ENCODE measurements around the gene PLLP.
A peak's percentile ranks its signal among the peaks of the same experiment; 100 is the strongest.

Gene PLLP

GRCh38 chr16:57284209-57284951 is at the start of gene PLLP:
Gene PLLP (minus strand): TSS chr16:57284672. CDS start chr16:57284540, 132 bp downstream.
- peak; percentile 33 for DNase-seq (ENCODE audit: low read depth)

GRCh38 chr16:57333402-57333801 is 48.9 kb upstream of the PLLP start:
- DNase-seq (ENCODE audit: low read depth) = no peak

- no peak for DNase-seq (ENCODE audit: low read depth)
These were observed 46.9 kb upstream of the PLLP start for GRCh38 chr16:57331355-57331754.

- no peak for DNase-seq (ENCODE audit: low read depth)
These were observed 45.4 kb upstream of the PLLP start for GRCh38 chr16:57329718-57330327.

- no peak for DNase-seq (ENCODE audit: low read depth)
These were observed 41.0 kb upstream of the PLLP start for GRCh38 chr16:57325458-57325857.

GRCh38 chr16:57324749-57325148 is 40.3 kb upstream of the PLLP start:
- DNase-seq (ENCODE audit: low read depth) = no peak

- DNase-seq (ENCODE audit: low read depth) = no peak
These were observed 35.2 kb upstream of the PLLP start for GRCh38 chr16:57319646-57320045.

- DNase-seq (ENCODE audit: low read depth) = no peak
These were observed 33.9 kb upstream of the PLLP start for GRCh38 chr16:57318240-57318970.

- DNase-seq (ENCODE audit: low read depth) = no peak
These were observed 32.0 kb upstream of the PLLP start for GRCh38 chr16:57316390-57317017.

- DNase-seq (ENCODE audit: low read depth) = no peak
These were observed 30.9 kb upstream of the PLLP start for GRCh38 chr16:57315416-57315815.

- DNase-seq (ENCODE audit: low read depth) = no peak
These were observed 29.8 kb upstream of the PLLP start for GRCh38 chr16:57314161-57314785.

- DNase-seq (ENCODE audit: low read depth) = no peak
These were observed 29.0 kb upstream of the PLLP start for GRCh38 chr16:57313509-57313908.

GRCh38 chr16:57310801-57311200 is 26.3 kb upstream of the PLLP start:
- DNase-seq (ENCODE audit: low read depth) = no peak

- no peak for DNase-seq (ENCODE audit: low read depth)
These were observed 23.6 kb upstream of the PLLP start for GRCh38 chr16:57308041-57308440.

GRCh38 chr16:57307365-57307764 is 22.9 kb upstream of the PLLP start:
- no peak for DNase-seq (ENCODE audit: low read depth)

GRCh38 chr16:57306676-57307341 is 22.3 kb upstream of the PLLP start:
- DNase-seq (ENCODE audit: low read depth) = no peak

GRCh38 chr16:57305159-57305811 is 20.8 kb upstream of the PLLP start:
- DNase-seq (ENCODE audit: low read depth) = no peak

- no peak for DNase-seq (ENCODE audit: low read depth)
These were observed 19.9 kb upstream of the PLLP start for GRCh38 chr16:57304169-57305061.

- DNase-seq (ENCODE audit: low read depth) = no peak
These were observed 19.4 kb upstream of the PLLP start for GRCh38 chr16:57303910-57304168.
